ENCODE measurements around the gene BMP5. TPM values are rescaled to one million over a fixed set of nuclear protein-coding genes. Genes with fewer than 3 reads are reported as not detected.

BMP5 gene
- polyA plus RNA-seq, 3 donors, result not detected

DNA sequence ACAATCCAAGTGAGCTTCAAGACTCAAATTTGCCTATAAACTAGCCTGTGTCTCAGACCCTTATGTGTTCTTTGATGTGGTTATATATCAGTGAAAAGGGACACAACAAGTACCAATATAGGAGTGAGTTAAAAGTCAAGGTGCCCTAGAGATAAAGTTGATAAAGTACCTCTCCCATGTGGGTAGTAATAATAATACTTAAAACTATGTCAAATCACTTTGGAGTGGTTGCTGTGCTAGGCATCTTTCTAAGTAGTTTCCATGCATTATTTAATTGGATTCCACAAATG is 100.4 kb downstream of the BMP5 start:
- Histone ChIP-seq H3K4me2 (replicated peaks; ENCODE audit: extremely low read depth, low read length, poor library complexity, severe bottlenecking) (no peak overlapping the region), H3K36me3 (replicated peaks in 1 of 2; ENCODE audit: control insufficient read depth in 1 of 2, insufficient read depth in 2 of 2, low read length in 2 of 2) (no peaks in the 10 kb centered on the region), H2AFZ (ENCODE audit: insufficient read depth, low read depth, low read length, poor library complexity, severe bottlenecking) (no peak overlapping the region), H3K27me3 (ENCODE audit: control insufficient read depth in 2 of 2, insufficient read depth in 2 of 2, low read length in 2 of 2) (no peaks in the 10 kb centered on the region), H3K27ac (ENCODE audit: low read depth in 1 of 2, low read length in 2 of 2) (no peak overlapping the region), H3K9me3 (replicated peaks in 1 of 2; ENCODE audit: control insufficient read depth in 1 of 2, insufficient read depth in 1 of 2, low read length in 2 of 2) (no peaks in the 10 kb centered on the region), H4K20me1 (ENCODE audit: insufficient read depth, low read length) (no peaks in the 10 kb centered on the region), H3K4me1 (ENCODE audit: control insufficient read depth in 1 of 2, insufficient read depth in 2 of 2, low read length in 2 of 2) (no peaks in the 10 kb centered on the region), H3K79me2 (ENCODE audit: insufficient read depth, low read length) (no peaks in the 10 kb centered on the region), H3K4me3 (replicated peaks in 1 of 3; ENCODE audit: low read depth in 2 of 3, low read length in 3 of 3) (no peak overlapping the region), H3K9ac (ENCODE audit: insufficient read depth, low read length, poor library complexity, severe bottlenecking) (no peak overlapping the region)
- Mint-ChIP-seq H3K9me3 (peaks cover 0 to 2% (median 0%) of the 10 kb centered on the region in 7 donors), H3K27ac (no peak overlapping the region), H3K36me3 (no peaks in the 10 kb centered on the region), H3K4me3 (no peak overlapping the region), H3K27me3 (ENCODE audit: low read depth in 3 of 3) (no peaks in the 10 kb centered on the region), H3K4me1 (no peaks in the 10 kb centered on the region)
- TF ChIP-seq, protein P1, sequence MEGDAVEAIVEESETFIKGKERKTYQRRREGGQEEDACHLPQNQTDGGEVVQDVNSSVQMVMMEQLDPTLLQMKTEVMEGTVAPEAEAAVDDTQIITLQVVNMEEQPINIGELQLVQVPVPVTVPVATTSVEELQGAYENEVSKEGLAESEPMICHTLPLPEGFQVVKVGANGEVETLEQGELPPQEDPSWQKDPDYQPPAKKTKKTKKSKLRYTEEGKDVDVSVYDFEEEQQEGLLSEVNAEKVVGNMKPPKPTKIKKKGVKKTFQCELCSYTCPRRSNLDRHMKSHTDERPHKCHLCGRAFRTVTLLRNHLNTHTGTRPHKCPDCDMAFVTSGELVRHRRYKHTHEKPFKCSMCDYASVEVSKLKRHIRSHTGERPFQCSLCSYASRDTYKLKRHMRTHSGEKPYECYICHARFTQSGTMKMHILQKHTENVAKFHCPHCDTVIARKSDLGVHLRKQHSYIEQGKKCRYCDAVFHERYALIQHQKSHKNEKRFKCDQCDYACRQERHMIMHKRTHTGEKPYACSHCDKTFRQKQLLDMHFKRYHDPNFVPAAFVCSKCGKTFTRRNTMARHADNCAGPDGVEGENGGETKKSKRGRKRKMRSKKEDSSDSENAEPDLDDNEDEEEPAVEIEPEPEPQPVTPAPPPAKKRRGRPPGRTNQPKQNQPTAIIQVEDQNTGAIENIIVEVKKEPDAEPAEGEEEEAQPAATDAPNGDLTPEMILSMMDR (IDR thresholded peaks at IDR 0.05), result no peak
- no peak for DNase-seq
- intact Hi-C loops (cut with micrococcal nuclease), result no loop called here

- WGBS (ENCODE audit: insufficient coverage), result no CpG with 5 or more reads among the region's 5 CpGs
Observed at GRCh38 chr6:55774286-55775028, 100.9 kb downstream of the BMP5 start.

More at GRCh38 chr6:55774286-55775028, 100.9 kb downstream of the BMP5 start:
- Histone ChIP-seq H3K4me3 (replicated peaks in 1 of 3; ENCODE audit: low read depth in 2 of 3, low read length in 3 of 3) (no peak overlapping the region), H3K79me2 (ENCODE audit: insufficient read depth, low read length) (no peaks in the 10 kb centered on the region), H4K20me1 (ENCODE audit: insufficient read depth, low read length) (no peaks in the 10 kb centered on the region), H3K27ac (ENCODE audit: low read depth in 1 of 2, low read length in 2 of 2) (no peak overlapping the region), H3K4me1 (ENCODE audit: control insufficient read depth in 1 of 2, insufficient read depth in 2 of 2, low read length in 2 of 2) (no peaks in the 10 kb centered on the region), H3K27me3 (ENCODE audit: control insufficient read depth in 2 of 2, insufficient read depth in 2 of 2, low read length in 2 of 2) (no peaks in the 10 kb centered on the region), H3K9me3 (replicated peaks in 1 of 2; ENCODE audit: control insufficient read depth in 1 of 2, insufficient read depth in 1 of 2, low read length in 2 of 2) (no peaks in the 10 kb centered on the region), H3K4me2 (replicated peaks; ENCODE audit: extremely low read depth, low read length, poor library complexity, severe bottlenecking) (no peak overlapping the region), H3K36me3 (replicated peaks in 1 of 2; ENCODE audit: control insufficient read depth in 1 of 2, insufficient read depth in 2 of 2, low read length in 2 of 2) (no peaks in the 10 kb centered on the region), H2AFZ (ENCODE audit: insufficient read depth, low read depth, low read length, poor library complexity, severe bottlenecking) (no peak overlapping the region), H3K9ac (ENCODE audit: insufficient read depth, low read length, poor library complexity, severe bottlenecking) (no peak overlapping the region)
- no peak for DNase-seq
- intact Hi-C loops (cut with micrococcal nuclease), result no loop called here
- Mint-ChIP-seq H3K4me3 (no peak overlapping the region), H3K27ac (no peak overlapping the region), H3K27me3 (ENCODE audit: low read depth in 3 of 3) (no peaks in the 10 kb centered on the region), H3K36me3 (no peaks in the 10 kb centered on the region), H3K4me1 (no peaks in the 10 kb centered on the region), H3K9me3 (peaks cover 0 to 2% (median 0%) of the 10 kb centered on the region in 7 donors)
- TF ChIP-seq, protein P1 (IDR thresholded peaks at IDR 0.05), result no peak

All from CD14-positive monocyte (primary cell).